Smooth muscle cell of the brain vasculature (primary cell): ENCODE data around the gene FMN1.
A peak's percentile ranks its signal among the peaks of the same experiment; 100 is the strongest.

ENCODE experiments used
- DNase-seq: peaks from one replicate; pipeline ENCODE4 v3.0.0-alpha.2; 2012; ENCODE audit warnings: low read depth, low spot score

The FMN1 gene

DNA sequence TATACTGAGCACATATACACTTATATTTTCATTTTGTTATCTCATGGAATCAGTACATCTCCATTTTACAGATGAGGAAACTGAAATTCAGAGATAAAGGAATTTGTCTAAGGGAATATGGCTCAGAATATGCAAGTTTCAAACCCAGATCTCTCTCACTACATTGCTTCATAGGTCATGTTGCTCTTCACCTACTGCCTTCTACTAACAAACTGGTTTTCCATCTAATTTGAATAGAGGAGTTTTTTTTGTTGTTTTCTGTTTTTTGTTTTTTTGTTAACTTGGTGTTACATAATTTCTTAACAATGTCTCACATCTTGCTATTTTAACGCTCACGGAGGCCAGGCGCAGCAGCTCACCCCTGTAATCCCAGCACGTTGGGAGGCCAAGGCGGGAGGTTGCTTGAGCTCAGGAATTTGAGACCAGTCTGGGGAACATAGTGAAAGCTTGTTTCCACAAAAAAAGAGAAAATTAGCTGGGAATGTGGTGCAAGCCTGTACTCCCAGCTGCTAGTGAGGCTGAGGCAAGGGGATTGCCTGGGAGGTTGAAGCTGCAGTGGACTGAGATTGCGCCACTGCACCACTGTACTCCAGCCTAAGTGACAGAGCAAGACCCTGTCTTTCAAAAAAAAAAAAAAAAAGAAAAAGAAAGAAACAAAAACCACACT, 37.0 kb downstream of the FMN1 start:
- DNase-seq = no peak

DNA sequence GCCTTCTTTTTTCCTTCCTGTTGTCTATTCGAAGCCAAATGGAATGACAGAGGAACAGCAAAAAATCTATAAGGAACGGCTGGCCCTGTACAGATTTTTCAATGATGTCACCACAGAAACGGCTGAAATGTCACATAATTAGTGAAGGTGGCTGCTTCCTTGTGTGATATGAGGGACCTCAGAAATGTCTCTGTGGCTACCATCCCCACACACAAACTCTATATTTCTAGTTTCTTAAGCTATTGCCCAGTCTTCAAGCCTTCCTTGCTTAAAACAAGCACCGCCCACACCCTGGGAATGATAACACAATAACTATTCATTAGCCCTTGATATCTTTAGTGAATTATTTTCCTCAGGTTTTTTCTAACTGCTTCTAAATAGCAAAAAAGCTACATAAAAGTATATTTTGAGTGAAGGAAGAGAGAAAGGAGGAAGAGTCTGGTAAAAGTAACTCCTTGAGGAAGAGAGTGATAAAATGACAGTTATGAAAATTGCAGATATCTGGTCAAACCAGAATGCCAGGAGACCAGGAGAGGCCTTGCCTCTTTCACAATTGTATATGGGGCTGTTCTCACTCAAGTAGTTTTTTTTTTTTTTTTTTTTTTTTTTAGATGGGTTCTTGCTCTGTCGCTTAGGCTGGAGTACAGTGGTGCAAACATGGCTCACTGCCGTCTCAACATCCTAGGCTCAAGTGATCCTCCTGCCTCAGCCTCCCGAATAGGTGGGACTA, 38.7 kb downstream of the FMN1 start:
- no peak for DNase-seq

DNA sequence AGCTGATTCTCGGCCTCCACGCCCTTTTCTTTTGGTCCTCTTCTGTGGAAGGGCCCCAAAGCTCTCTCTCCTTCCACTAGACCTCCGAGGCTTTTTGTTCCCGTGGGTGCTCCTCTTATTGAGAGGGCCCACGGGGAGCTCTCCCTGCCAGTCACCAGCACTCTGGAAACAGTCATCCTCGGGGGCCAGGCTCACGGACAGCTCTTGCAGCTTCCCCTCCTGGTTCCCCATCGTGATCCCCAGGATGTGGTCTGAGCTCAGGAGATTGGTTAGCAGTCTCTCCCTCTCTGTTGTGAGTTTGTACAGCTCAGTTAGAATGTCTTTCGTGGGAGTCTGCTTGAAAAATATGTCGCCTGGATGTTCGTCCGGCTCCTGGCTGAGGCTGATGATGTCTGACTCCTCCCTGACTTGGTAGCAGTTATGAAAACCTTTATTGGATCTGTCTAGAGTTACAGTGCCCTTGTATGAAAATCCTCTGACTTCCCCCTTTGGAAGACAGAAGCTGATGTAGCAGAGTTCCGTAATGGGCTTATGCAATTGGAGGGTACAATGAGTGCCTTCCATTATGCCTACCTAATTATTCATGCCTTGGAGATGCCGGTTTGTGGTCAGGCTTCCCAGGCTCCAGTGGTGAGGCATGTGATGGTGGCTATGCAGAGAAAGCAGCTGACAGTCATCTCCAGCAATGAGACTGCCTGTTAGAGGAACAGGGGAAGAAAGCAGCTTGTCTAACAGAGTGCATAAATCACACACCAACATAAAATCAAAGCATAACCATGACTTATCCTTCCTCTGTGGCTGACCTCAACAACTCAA, 40.0 kb downstream of the FMN1 start:
- DNase-seq = no peak

DNA sequence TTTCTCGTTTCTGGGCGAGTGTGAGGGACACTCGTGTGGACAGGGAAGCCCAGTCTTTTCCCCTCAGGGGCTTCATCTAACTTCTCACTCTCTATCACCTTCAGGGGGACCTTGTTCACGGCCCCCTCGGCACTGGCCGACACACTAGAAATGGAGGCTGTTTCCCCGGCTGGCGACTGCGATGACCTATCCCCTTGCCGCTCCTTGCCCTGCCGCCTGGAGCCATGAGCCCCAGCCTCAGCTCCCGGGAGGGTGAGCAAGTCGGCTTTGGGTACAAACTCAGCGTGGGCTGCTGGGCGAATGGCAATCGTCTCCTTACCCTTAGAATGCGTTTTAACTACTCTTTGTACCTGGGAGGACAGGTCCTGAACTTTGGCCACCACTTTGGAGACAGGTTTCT, 41.0 kb downstream of the FMN1 start:
- DNase-seq = no peak

DNA sequence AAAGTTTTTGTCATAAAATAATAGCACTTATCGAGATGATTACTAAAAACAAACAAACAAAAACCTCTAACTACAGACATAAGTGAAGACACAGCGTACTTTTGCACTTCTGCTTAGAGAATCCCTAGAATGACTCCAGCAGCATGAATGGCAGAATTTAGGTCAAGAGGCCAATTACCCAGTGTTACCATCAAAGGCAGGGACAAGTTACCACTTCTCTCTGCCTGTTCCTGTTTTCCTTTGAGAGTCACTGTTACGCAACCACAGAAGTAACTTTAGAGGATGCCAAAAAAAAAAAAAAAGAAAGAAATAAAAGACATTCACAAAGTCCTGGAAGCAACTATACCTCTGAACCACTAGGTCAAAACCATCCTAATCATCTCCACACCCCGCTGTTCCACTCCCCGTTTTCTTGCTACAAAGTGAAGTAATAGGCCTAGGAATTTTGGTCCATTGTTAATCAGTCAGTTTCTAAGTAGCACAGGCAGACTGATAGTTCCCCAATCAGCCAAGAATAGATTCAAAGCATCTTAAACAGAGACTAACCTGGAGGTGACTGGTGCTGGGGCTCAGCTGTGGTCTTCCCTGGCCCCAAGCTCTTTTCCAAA, 41.9 kb downstream of the FMN1 start:
- DNase-seq = no peak

DNA sequence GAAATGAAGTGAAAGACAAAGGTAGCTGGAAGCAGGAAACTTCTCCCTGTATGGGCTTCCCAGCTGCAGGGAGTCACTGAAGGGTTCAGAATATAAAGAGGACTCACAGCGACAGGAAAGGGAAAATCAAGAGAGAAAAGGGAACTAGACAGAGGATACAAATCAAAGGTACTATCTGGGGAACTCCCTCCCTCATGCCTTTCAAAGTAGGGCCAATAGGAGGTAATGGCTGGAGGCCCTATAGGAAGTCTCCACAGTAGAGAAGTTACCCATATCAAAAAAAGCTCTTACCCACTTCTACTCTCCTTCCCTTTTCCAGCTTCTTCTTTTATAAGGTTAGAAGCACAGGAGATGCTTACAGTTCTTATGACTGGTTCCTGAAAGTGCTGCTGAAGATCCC, 43.5 kb downstream of the FMN1 start:
- no peak for DNase-seq

DNA sequence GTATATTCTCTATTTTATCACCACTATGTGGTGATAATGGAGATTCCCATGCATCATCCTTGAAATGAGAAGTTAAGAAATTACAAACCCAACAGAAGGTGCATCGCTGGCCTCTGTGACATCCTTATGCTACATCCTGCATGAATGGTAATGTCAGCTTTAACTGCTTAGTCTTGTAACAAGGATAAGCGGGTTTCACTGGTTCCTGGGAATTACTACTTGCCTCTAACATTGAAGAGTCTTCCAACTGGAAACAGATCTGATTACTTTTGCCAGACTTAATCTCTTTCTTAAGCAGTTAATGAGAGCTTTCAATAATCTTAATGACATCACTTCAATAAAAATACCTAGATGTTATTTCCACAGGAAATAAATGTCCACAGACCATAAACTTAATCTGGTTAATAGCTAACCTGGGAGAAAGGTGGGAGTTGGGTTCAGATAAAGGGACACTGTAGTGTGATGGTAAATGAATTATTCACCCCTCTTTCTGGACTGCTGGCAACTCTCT, 44.0 kb downstream of the FMN1 start:
- no peak for DNase-seq

DNA sequence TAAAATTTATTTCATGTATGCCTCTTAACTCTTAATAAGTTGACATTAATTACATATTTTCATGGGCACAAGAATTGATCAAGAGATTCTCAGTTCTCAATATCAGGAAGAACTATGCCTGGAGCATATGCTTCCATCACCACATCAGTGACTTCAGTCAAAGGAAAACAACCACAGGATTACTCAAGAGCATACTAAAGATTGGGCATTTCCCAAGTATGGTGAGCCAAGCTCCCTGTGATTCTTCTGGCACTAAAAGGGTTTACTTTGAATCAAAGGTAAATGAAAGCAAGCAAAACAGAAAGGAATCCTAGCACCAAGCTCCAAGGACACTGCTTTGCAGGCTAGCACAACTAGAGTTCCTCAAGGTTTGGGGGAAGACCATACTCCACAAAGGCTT, 44.6 kb downstream of the FMN1 start:
- no peak for DNase-seq

DNA sequence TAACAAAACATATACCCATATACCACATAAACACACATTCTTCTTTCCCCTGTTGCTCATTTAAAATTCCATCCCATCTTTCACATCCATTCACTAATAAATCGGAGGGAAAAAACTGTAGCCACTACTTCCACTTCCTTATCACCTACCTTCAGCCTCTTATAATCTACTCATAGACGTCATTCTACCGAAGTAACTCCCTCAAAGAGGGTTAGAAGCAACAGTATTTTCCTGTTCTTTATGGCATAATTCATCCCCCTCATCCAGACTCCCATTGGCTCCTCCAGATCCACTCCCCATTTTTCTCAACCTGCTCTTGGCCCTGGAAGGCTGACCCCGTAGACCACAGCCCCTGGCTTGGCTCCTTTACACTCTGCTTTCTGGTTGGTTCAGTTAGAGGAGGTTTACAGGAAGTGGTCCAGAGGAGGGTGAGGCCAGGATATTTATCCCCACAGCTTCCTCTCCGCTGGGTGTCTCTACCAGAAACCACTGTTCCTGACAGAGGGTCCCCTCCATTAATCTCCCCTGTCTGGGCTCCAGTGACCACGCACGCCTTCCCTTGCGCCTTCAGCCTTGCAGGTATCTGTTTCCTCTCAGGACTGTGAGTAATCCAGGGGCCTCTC, 46.3 kb downstream of the FMN1 start:
- DNase-seq = no peak

DNA sequence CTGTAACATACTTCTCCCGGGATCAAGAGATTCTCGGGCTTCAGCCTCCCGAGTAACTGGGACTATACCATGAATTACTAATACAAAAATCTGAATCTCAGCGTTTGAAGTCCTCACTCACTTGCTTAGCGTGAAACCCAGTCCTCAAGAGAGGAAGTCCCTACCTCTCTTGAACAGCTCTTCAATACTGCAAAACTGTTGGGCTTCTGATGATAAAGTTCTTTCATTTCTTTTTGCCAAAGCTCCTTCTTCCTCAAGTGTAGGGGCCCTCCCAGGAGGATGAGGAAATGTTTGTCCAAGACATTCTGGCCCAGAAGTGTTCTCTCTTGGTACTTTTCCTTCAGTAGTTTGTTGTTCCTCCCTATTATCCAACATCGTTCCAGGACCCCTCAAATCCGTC, 48.5 kb downstream of the FMN1 start:
- no peak for DNase-seq

DNA sequence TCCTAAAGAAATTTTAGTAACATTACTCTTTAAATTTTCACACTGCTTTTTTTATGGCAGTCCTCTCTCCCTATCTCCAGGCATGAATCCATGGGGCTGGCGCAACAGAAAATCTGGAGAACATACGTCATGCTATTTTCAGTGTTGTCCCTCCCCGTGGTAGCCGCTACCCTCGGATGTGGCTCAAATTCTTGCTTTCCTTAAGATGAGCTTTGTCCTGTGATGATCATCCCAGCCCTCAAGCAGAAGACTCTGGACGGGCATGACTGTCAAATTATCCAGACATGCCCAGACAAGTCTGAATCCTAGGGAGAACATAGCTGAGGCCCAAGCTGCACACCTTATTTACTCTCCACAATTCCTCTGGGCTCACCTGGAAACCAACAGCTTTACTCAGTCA, 49.1 kb downstream of the FMN1 start:
- no peak for DNase-seq

DNA sequence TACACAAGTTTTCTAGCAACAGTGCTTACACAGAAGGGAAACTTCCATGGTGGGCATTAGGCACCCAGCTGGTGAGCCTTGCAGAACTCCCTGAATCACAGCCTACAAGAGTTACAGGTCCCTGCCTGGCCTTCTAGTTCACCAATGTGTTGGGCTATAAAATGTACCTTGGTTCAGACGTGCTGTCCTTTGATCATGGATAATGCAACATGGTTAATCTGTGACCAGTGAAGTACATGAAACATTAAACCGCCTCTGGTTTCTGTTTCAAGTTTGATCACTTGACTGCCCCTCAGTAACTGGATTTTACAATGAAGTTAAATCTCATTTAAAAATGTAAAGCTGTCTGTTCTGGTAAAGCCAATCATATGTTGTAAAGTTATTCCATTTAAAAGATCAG, 51.8 kb downstream of the FMN1 start:
- no peak for DNase-seq

DNA sequence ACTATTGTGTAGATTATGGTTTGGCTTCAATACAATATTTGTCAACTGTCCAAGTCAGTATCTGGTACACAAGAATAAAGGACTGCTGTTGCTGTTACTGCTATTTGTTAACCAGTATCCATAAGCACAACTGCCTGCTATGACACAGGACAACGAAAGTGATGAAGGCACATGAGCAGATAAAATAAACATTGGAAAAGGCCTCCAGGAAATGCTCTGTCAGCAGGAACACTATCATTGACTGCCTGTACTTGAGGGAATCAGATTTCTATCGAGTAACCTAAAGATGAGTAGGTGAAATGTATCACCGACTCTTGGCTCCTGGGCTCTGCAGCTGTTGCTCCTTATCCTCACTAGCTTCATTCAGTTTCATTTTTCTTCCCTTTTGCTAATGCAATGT, 56.5 kb downstream of the FMN1 start:
- no peak for DNase-seq

DNA sequence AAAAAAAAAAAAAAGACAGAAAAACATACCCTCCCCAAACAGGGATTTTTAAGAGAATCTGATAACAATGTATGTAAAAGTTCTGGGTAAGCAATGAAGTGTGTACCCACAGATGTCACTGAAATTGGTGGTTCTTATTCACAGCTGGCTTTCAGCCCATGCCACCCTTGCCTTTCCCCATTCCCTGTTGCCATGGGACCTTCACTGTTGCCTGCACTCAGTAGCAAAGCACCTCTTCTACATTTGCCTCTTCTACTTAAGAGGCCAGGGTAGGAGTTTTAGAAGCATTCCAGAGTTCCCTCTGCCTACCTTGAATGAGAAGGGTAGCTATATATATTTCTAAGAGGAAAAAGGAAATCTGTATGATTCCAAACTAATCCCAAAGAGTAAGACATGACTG, 57.4 kb downstream of the FMN1 start:
- DNase-seq = no peak

DNA sequence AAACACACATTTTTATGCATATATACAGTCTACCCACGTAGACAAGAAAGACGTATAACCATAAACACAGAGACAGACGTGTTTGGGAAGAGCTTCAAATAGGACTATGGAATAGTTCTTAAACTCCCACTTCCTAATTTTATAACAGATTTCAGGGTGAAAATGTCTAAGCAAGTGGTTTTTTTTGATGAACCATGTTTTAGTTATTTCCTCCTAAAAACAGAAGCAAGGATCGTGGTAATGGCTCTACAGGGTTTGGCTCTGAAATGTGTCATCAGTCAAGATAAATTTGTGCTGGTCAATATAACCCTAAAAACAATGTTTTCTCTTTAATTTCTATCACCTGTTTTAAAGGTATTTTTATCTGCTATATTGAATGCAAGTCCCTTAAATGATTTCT, 58.2 kb downstream of the FMN1 start:
- DNase-seq = no peak

DNA sequence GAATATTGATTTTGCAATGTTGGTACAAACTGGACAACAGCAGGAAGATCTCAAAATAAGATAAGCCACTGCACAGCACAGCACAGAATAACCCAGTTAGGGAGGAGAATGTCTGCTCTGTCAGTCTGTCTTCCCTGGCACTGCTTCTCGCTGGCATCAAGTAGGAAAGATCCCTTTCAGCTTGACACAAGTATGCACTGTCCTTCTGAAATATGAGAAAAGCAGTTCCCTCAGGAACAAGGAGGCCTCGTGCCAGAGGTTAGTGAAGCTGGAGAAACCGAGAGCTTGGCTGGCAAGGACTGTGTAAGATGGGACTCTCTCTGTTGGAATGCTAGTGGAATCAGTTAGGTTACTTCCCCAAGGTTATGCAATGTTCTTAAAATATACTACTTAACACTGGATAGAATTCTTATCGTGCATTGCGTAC, 59.1 kb downstream of the FMN1 start:
- no peak for DNase-seq

DNA sequence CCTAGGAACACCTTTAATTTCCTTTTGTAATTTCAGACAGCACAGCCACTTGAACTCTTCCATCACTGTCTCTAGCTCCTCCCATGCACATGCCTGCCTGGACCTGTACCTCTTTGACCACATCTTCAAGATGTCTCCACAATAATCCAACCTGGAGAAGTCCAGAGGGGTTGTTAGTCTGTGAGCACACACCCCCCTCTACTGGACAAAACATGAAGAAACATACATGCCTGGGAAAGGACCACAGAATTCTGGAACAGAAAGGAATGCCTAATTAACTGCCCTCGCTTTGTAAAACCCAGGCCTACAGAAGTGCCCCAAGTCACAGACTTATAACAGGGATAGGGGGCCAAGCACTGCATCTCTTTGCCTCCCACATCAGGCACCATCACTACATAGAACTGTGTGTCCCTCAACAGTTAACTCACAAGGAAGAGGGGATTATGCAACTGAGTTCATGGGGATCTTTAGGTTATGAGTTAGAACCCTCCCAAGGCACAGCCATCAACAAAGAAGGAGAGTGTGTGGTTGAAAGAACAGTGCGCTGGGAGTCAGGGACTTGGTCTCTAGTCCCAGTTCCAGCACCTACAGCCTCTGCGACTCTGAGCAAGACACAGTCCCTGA, 61.7 kb downstream of the FMN1 start:
- no peak for DNase-seq

DNA sequence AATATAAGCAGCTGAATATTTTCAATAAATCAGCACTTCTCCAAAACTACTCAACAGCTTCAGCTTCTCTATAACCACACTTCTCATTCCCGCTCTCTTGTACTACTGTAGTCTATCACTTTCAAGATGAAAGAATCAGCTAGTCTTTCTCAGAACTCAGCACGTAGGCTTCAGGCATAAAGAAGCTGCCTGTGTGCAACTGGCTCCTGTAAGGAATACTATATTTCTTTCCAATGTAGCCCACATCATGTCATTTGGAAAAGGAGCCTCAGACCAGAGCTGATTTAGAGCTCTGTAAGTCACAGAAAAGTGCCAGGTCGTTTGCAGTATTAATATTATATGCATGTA, 62.3 kb downstream of the FMN1 start:
- no peak for DNase-seq

DNA sequence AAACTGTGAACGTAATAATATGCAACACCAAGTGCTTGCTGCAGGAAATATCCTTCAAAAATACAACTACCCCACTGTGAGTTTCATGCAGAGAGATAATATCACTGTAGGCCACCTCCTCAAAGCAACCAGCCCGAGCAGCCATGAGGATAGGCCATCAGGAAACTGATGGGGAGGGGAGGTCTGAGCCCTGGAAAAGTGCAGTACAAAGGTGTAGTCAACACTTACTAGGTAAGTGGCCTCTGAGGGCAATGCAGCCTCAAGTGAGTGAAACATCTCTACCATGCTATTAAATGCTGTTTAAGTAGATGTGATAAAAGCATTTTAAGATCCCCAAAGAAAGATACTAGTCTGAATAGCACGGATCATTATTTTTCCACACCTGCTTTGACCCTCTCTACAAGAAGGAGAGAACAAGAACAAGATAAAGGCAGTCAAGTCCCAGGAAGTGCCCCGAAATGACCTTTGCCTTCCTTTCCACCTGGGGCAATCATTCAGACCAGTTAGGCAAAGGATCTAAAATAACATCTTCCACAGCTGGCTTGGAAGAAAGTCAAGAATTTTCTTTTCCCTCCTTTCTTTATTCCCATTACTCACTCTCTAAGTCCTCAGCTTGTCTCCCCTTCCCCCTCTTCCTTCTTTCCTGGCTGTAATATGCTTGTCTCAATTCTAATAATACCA, 62.8 kb downstream of the FMN1 start:
- no peak for DNase-seq

DNA sequence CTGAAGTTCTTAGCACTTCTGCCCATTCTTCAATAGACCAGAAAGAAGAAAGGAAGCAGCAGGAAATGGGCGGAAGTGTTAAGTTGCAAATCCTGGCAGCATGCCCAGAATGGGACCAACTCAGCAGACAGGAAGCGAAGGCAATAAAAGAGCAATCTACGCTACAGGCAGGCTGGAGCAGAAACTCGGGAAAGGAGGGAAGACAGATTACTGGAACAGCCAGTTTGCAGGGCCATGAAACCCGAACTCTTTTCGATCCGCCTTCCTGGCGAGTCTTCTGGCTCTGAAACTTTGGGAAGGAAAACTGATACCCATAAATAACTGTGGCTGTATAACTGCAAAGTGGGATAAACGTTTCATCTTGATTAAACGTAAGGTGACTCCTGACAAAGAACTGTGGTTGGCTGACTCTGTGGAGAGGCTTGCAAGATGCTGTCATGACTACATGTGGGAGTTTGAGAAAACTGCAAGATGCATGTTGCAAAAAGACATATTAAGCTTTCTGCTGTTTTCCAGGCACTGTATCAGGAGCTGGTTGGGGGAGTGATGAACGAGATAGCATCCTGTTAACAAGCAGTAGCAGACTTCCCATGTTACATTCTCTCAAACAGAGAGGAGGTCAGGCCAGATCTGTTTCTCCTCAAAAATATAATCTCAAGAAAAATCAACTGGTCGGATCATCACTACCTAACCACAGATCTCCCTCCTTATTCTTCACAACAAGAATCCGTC, 67.8 kb downstream of the FMN1 start:
- DNase-seq = peak; percentile 93
